ENCODE data around the gene RAMP3.
"Not testable (repeated sequence)": the region's sequence is repeated elsewhere in the genome, so short reads cannot be mapped to it uniquely, and the experiment has no call there.

Gene RAMP3

DNA sequence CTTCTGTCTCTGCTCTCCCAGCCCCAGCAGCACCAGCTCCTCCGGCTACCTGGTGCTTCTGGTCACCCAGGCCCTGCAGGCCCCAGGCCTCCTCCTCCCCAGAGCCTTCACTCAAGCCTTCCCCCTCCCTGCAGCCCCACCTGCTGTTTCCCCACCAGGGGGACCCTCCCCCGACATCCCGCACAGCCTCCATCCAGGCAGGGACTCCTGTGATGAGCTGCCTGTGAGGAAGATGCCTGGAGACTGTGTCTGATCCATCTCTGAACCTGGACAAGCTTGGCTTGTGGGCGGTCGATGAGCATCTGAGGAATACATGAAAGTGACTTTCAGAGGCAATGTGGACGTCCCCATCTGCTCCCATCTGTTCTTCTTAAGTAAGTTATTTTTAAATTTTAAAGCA is 45.0 kb downstream of the RAMP3 start:
- no peak for DNase-seq
- Histone ChIP-seq H3K27me3 (replicated peaks in 2 of 5; ENCODE audit: control insufficient read depth in 4 of 5, insufficient read depth in 5 of 5, low read length in 4 of 5) (peaks cover 0 to 13% (median 3%) of the 10 kb centered on the region in 5 experiments), H3K9me3 (ENCODE audit: control extremely low read depth in 1 of 5, control insufficient read depth in 4 of 5, insufficient read depth in 2 of 5, low read depth in 1 of 5, low read length in 4 of 5) (no peaks in the 10 kb centered on the region), H3K4me1 (ENCODE audit: control extremely low read depth in 1 of 4, control insufficient read depth in 4 of 4, insufficient read depth in 4 of 4, low read length in 3 of 4) (no peaks in the 10 kb centered on the region), H3K27ac (ENCODE audit: insufficient read depth in 1 of 2, low read depth in 1 of 2, low read length in 2 of 2, poor library complexity in 1 of 2, severe bottlenecking in 2 of 2) (no peak overlapping the region), H3K4me3 (ENCODE audit: control insufficient read depth in 1 of 7, extremely low read depth in 1 of 7, insufficient read depth in 4 of 7, low read depth in 2 of 7, low read length in 6 of 7) (no peak overlapping the region), H3K36me3 (ENCODE audit: control insufficient read depth in 4 of 4, insufficient read depth in 4 of 4, low read length in 3 of 4) (no peaks in the 10 kb centered on the region)
- 84% methylated on average over 3 of the region's 6 CpGs for WGBS (ENCODE audit: insufficient coverage)
- ChIA-PET POLR2A (no interaction called here), CTCF (no interaction called here)

DNA sequence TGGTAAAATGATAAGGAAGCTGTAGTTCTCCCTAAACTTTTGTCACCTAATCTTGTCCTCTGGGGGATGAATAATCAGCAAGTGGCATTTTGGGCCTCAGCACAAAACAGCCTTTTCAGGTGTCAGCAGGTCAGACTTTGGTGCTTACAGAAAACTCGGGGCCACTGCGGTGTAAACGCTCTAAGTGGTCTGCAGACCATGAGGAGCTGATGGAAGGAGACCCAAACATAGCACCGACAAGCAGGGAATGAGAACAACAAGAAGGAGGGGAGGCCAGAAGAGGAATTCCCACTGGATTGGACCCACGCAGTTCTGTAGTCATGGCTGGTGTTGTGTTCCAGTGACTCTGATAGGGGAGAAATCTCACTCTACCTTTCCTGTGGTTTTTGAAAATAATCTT is 45.4 kb downstream of the RAMP3 start:
- POLR2A ChIA-PET: no interaction called here
- no peak for DNase-seq
- Histone ChIP-seq H3K27me3 (replicated peaks in 2 of 5; ENCODE audit: control insufficient read depth in 4 of 5, insufficient read depth in 5 of 5, low read length in 4 of 5) (peaks cover 0 to 13% (median 3%) of the 10 kb centered on the region in 5 experiments), H3K4me3 (ENCODE audit: control insufficient read depth in 1 of 7, extremely low read depth in 1 of 7, insufficient read depth in 4 of 7, low read depth in 2 of 7, low read length in 6 of 7) (no peak overlapping the region), H3K27ac (ENCODE audit: insufficient read depth in 1 of 2, low read depth in 1 of 2, low read length in 2 of 2, poor library complexity in 1 of 2, severe bottlenecking in 2 of 2) (no peak overlapping the region), H3K4me1 (ENCODE audit: control extremely low read depth in 1 of 4, control insufficient read depth in 4 of 4, insufficient read depth in 4 of 4, low read length in 3 of 4) (no peaks in the 10 kb centered on the region), H3K9me3 (ENCODE audit: control extremely low read depth in 1 of 5, control insufficient read depth in 4 of 5, insufficient read depth in 2 of 5, low read depth in 1 of 5, low read length in 4 of 5) (no peaks in the 10 kb centered on the region), H3K36me3 (ENCODE audit: control insufficient read depth in 4 of 4, insufficient read depth in 4 of 4, low read length in 3 of 4) (no peaks in the 10 kb centered on the region)
- WGBS (ENCODE audit: insufficient coverage): 96% methylated on average over 5 of the region's 5 CpGs
- CTCF ChIA-PET: no interaction called here

DNA sequence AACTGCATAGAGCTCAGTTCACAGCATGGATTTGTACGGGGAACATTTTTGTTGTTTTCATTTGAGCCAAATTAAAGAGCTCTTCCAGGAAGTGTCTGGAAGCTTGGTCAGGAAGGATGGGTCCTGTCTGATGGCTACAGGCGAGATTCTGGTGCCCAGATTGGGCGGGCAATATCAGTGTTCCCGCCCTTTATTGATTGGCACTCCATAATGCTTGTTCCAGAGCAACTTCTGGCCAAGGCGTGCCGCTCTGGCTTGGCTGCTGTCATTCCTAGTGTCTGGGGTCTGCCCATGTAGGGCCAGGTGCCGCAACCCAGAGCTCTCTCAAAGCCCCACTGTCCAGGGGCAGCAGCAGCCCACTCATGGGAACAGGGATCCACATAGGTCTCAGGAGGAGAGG is 45.9 kb downstream of the RAMP3 start:
- Histone ChIP-seq H3K9me3 (ENCODE audit: control extremely low read depth in 1 of 5, control insufficient read depth in 4 of 5, insufficient read depth in 2 of 5, low read depth in 1 of 5, low read length in 4 of 5) (no peaks in the 10 kb centered on the region), H3K4me1 (ENCODE audit: control extremely low read depth in 1 of 4, control insufficient read depth in 4 of 4, insufficient read depth in 4 of 4, low read length in 3 of 4) (no peaks in the 10 kb centered on the region), H3K4me3 (ENCODE audit: control insufficient read depth in 1 of 7, extremely low read depth in 1 of 7, insufficient read depth in 4 of 7, low read depth in 2 of 7, low read length in 6 of 7) (no peak overlapping the region), H3K27me3 (replicated peaks in 2 of 5; ENCODE audit: control insufficient read depth in 4 of 5, insufficient read depth in 5 of 5, low read length in 4 of 5) (peaks cover 0 to 13% (median 5%) of the 10 kb centered on the region in 5 experiments), H3K27ac (ENCODE audit: insufficient read depth in 1 of 2, low read depth in 1 of 2, low read length in 2 of 2, poor library complexity in 1 of 2, severe bottlenecking in 2 of 2) (no peak overlapping the region), H3K36me3 (ENCODE audit: control insufficient read depth in 4 of 4, insufficient read depth in 4 of 4, low read length in 3 of 4) (no peaks in the 10 kb centered on the region)
- ChIA-PET CTCF (interaction anchor here (0.8 kb wide), 1 partner anchor 8 kb away, joined by 4 read pairs; no protein-coding TSS in a partner anchor), POLR2A (no interaction called here)
- 95% methylated on average over 7 of the region's 7 CpGs for whole genome bisulfite sequencing (ENCODE audit: insufficient coverage)
- DNase-seq: no peak

DNA sequence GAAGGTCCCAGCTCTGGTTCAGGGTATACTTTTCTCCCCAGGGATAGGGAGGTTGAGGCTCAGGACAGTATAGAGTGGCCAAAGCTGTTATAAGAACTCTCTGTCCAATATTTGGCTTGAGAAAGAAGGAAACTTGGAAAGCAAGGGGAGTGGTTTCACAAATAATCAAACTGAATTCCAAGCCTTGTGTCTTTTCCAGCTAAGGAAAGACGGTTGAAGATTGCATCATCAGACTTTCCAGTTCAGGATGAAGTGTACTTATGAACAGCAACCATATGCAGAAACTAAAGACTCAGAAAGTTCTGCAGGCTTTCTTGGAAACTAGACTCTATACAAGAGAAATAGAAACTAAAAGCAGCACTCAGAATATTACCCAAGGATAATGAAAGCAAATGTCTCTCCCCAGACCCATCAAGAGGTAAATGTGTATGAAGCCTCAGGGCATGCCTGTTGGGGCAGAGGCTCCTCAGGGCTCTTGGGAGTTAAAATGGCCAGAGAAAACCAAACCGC is 46.4 kb downstream of the RAMP3 start:
- CTCF ChIA-PET: interaction anchor here (0.8 kb wide), 1 partner anchor 9 kb away, joined by 4 read pairs; no protein-coding TSS in a partner anchor
- Histone ChIP-seq H3K36me3 (ENCODE audit: control insufficient read depth in 4 of 4, insufficient read depth in 4 of 4, low read length in 3 of 4) (no peaks in the 10 kb centered on the region), H3K27ac (ENCODE audit: insufficient read depth in 1 of 2, low read depth in 1 of 2, low read length in 2 of 2, poor library complexity in 1 of 2, severe bottlenecking in 2 of 2) (no peak overlapping the region), H3K9me3 (ENCODE audit: control extremely low read depth in 1 of 5, control insufficient read depth in 4 of 5, insufficient read depth in 2 of 5, low read depth in 1 of 5, low read length in 4 of 5) (no peaks in the 10 kb centered on the region), H3K4me1 (ENCODE audit: control extremely low read depth in 1 of 4, control insufficient read depth in 4 of 4, insufficient read depth in 4 of 4, low read length in 3 of 4) (no peaks in the 10 kb centered on the region), H3K27me3 (replicated peaks in 2 of 5; ENCODE audit: control insufficient read depth in 4 of 5, insufficient read depth in 5 of 5, low read length in 4 of 5) (peaks cover 0 to 13% (median 5%) of the 10 kb centered on the region in 5 experiments), H3K4me3 (ENCODE audit: control insufficient read depth in 1 of 7, extremely low read depth in 1 of 7, insufficient read depth in 4 of 7, low read depth in 2 of 7, low read length in 6 of 7) (no peak overlapping the region)
- 100% methylated on average over 1 of the region's 2 CpGs for WGBS (ENCODE audit: insufficient coverage)
- DNase-seq: no peak
- POLR2A ChIA-PET: no interaction called here

DNA sequence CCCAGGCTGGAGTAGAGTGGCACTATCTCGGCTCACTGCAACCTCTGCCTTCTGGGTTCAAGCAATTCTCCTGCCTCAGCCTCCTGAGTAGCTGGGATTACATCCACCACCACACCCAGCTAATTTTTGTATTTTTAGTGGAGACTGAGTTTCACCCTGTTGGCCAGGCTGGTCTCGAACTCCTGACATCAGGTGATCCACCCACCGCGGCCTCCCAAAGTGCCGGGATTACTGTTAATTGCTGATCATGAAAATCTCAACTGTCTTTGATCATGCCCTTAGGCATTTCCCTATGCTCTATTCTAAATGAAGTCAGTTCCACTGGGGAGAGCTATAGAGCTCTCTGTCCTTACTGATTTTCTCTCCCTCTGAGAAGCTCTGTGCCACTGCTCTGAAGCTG is 48.7 kb downstream of the RAMP3 start:
- DNase-seq; POLR2A ChIA-PET; H3K27ac ChIP-seq (ENCODE audit: insufficient read depth in 1 of 2, low read depth in 1 of 2, low read length in 2 of 2, poor library complexity in 1 of 2, severe bottlenecking in 2 of 2); H3K4me3 ChIP-seq (ENCODE audit: control insufficient read depth in 1 of 7, extremely low read depth in 1 of 7, insufficient read depth in 4 of 7, low read depth in 2 of 7, low read length in 6 of 7); H3K9me3 ChIP-seq (ENCODE audit: control extremely low read depth in 1 of 5, control insufficient read depth in 4 of 5, insufficient read depth in 2 of 5, low read depth in 1 of 5, low read length in 4 of 5); H3K4me1 ChIP-seq (ENCODE audit: control extremely low read depth in 1 of 4, control insufficient read depth in 4 of 4, insufficient read depth in 4 of 4, low read length in 3 of 4); H3K36me3 ChIP-seq (ENCODE audit: control insufficient read depth in 4 of 4, insufficient read depth in 4 of 4, low read length in 3 of 4): not testable (repeated sequence)
- CTCF ChIA-PET: interaction anchor here (1.2 kb wide), 1 partner anchor 22 kb away, joined by 3 read pairs; no protein-coding TSS in a partner anchor
- WGBS (ENCODE audit: insufficient coverage): 100% methylated on average over 5 of the region's 5 CpGs
- H3K27me3 ChIP-seq (replicated peaks in 2 of 5; ENCODE audit: control insufficient read depth in 4 of 5, insufficient read depth in 5 of 5, low read length in 4 of 5): peaks cover 0 to 17% (median 5%) of the 10 kb centered on the region in 5 experiments

DNA sequence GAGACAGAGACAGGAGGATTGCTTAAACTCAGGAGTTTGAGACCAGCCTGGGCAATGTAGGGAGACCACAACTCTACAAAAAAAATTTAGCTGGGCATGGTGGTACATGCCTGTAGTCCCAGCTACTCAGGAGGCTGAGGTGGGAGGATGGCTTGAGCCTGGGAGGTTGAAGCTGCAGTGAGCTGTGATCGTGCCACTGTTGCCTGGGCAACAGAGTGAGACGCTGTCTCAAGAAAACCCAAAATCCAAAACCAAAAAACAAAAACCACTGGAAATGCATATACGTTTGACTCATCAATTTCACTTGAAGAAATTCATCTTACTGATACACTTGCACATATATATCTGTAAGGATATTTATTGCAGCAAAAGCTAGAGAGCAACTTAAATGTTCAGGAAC is 52.3 kb downstream of the RAMP3 start:
- H3K36me3 ChIP-seq (ENCODE audit: control insufficient read depth in 4 of 4, insufficient read depth in 4 of 4, low read length in 3 of 4); H3K4me3 ChIP-seq (ENCODE audit: control insufficient read depth in 1 of 7, extremely low read depth in 1 of 7, insufficient read depth in 4 of 7, low read depth in 2 of 7, low read length in 6 of 7); CTCF ChIA-PET; H3K27ac ChIP-seq (ENCODE audit: insufficient read depth in 1 of 2, low read depth in 1 of 2, low read length in 2 of 2, poor library complexity in 1 of 2, severe bottlenecking in 2 of 2); H3K9me3 ChIP-seq (ENCODE audit: control extremely low read depth in 1 of 5, control insufficient read depth in 4 of 5, insufficient read depth in 2 of 5, low read depth in 1 of 5, low read length in 4 of 5); POLR2A ChIA-PET; DNase-seq; H3K4me1 ChIP-seq (ENCODE audit: control extremely low read depth in 1 of 4, control insufficient read depth in 4 of 4, insufficient read depth in 4 of 4, low read length in 3 of 4): not testable (repeated sequence)
- H3K27me3 ChIP-seq (replicated peaks in 2 of 5; ENCODE audit: control insufficient read depth in 4 of 5, insufficient read depth in 5 of 5, low read length in 4 of 5): peaks cover 4 to 24% (median 15%) of the 10 kb centered on the region in 5 experiments
- 100% methylated on average over 1 of the region's 3 CpGs for WGBS (ENCODE audit: insufficient coverage)

DNA sequence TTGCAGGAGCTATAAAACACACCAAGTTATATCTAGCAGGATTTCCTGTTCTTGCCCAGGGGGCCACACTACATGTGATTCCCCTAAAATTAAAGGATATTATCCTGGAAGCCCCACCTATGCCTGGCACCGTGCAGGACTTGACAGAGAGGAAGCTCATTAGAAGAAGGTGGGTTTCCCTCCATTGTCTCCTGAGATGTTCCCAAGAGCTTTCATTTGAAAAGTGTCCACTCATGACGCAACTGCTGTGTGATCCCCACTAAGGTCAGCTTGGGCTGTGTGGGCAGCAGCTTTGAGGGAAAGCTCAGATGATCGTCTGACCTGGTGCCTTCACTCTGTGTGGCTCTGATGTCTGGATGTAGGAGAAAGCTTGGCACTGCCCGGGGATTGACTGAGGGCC is 53.5 kb downstream of the RAMP3 start:
- H3K4me3 ChIP-seq (ENCODE audit: control insufficient read depth in 1 of 7, extremely low read depth in 1 of 7, insufficient read depth in 4 of 7, low read depth in 2 of 7, low read length in 6 of 7): no peak overlapping the region
- no peak overlapping the region for H3K27ac ChIP-seq (ENCODE audit: insufficient read depth in 1 of 2, low read depth in 1 of 2, low read length in 2 of 2, poor library complexity in 1 of 2, severe bottlenecking in 2 of 2)
- peaks cover 4 to 28% (median 25%) of the 10 kb centered on the region in 5 experiments for H3K27me3 ChIP-seq (replicated peaks in 2 of 5; ENCODE audit: control insufficient read depth in 4 of 5, insufficient read depth in 5 of 5, low read length in 4 of 5)
- H3K4me1 ChIP-seq (ENCODE audit: control extremely low read depth in 1 of 4, control insufficient read depth in 4 of 4, insufficient read depth in 4 of 4, low read length in 3 of 4): no peaks in the 10 kb centered on the region
- CTCF ChIA-PET: no interaction called here
- peaks cover 0 to 3% (median 0%) of the 10 kb centered on the region in 5 experiments for H3K9me3 ChIP-seq (ENCODE audit: control extremely low read depth in 1 of 5, control insufficient read depth in 4 of 5, insufficient read depth in 2 of 5, low read depth in 1 of 5, low read length in 4 of 5)
- no peaks in the 10 kb centered on the region for H3K36me3 ChIP-seq (ENCODE audit: control insufficient read depth in 4 of 4, insufficient read depth in 4 of 4, low read length in 3 of 4)
- 61% methylated on average over 4 of the region's 4 CpGs for WGBS (ENCODE audit: insufficient coverage)
- POLR2A ChIA-PET: no interaction called here
- DNase-seq: no peak
